HepG2 (cell line): ENCODE data around the gene WBP1. TPM values are rescaled to one million over a fixed set of nuclear protein-coding genes. Genes with fewer than 3 reads are reported as not detected.

ENCODE experiments used
- ATF1 ChIP-seq: IDR thresholded peaks from 2 replicates; pipeline ENCODE4 v1.6.1; 2016; ENCODE audit warnings: mild to moderate bottlenecking, control low read depth
- ATF4 ChIP-seq, 2 experiments: fragments of 450-650 bp in 1 of 2; sonication (generic) in 1 of 2; formaldehyde crosslinking; IDR thresholded peaks; 2 replicates each; pipeline versions ENCODE4 v1.5.0 to v1.8.0; 2020 to 2022; ENCODE audit warnings: mild to moderate bottlenecking in 1 of 2, missing genetic modification reagents in 1 of 2
- GMEB1 ChIP-seq: sonication (generic); formaldehyde crosslinking; IDR thresholded peaks from 2 replicates; pipeline ENCODE4 v1.5.1; 2020; ENCODE audit warnings: missing genetic modification reagents, mild to moderate bottlenecking, borderline replicate concordance
- HDAC1 ChIP-seq: sonication (generic); formaldehyde crosslinking; IDR thresholded peaks from 2 replicates; pipeline ENCODE4 v1.5.1; 2020; ENCODE audit warnings: mild to moderate bottlenecking, missing genetic modification reagents
- HNF1A ChIP-seq, 2 experiments: sonication (generic) in 1 of 2; formaldehyde crosslinking in 1 of 2; IDR thresholded peaks; 2 replicates each; pipeline versions ENCODE4 v1.4.0 to v1.6.1; 2016 to 2020; ENCODE audit warnings: borderline replicate concordance in 1 of 2, low read depth in 1 of 2, mild to moderate bottlenecking in 1 of 2, missing genetic modification reagents in 1 of 2
- MAFK ChIP-seq, 2 experiments: IDR thresholded peaks in 1 of 2; conservative IDR thresholded peaks in 1 of 2; 2 replicates each; pipeline ENCODE4 v1.6.1; 2011; ENCODE audit warnings: improper control_type of control experiment in 2 of 2, low read length in 2 of 2
- MAX ChIP-seq: IDR thresholded peaks from 2 replicates; pipeline ENCODE4 v1.6.1; 2012; ENCODE audit warnings: inconsistent platforms
- TEF ChIP-seq: sonication (generic); formaldehyde crosslinking; IDR thresholded peaks from 2 replicates; pipeline ENCODE4 v1.5.0; 2020; ENCODE audit warnings: missing genetic modification reagents
- ZNF282 ChIP-seq: fragments of 450-650 bp; IDR thresholded peaks from 2 replicates; pipeline ENCODE4 v1.6.1; 2018; ENCODE audit not compliant: partially characterized antibody
- ZNF770 ChIP-seq: sonication (generic); formaldehyde crosslinking; IDR thresholded peaks from 2 replicates; pipeline ENCODE4 v1.5.0; 2020; ENCODE audit warnings: mild to moderate bottlenecking, missing genetic modification reagents
- polyA plus RNA-seq, 8 experiments: library from polyadenylated mRNA; depleted of rRNA in 3 of 8; stranded (reverse) in 7 of 8; unstranded in 1 of 8; fragments of >200 nt; fragmentation: Illumina TruSeq in 4 of 8; extraction: Trizol in 4 of 8; gene quantifications; 2 replicates each; pipeline versions ENCODE4 v1.2.1 to v1.2.3, GENCODE V29; 2011 to 2016; ENCODE audit warnings: low read depth in 4 of 8, missing spikeins in 1 of 8, mixed read lengths in 1 of 8; ENCODE audit not compliant: insufficient read depth in 1 of 8
- total RNA-seq, 5 experiments: library from RNA; depleted of rRNA; stranded (reverse); fragments of >200 nt; fragmentation: Illumina TruSeq; extraction: Trizol; gene quantifications; 2 replicates each; pipeline ENCODE4 v1.2.3, GENCODE V29; 2016; ENCODE audit warnings: low read depth in 1 of 5

The WBP1 gene
- total and polyA plus RNA-seq, 2 of the 13 experiments (the other 11 are each of a cell fraction or from before 2014, with no cell fraction given) = 38.8 to 85.7 TPM

GRCh38 chr2:74488643-74489481 lies 30.6 kb downstream of the WBP1 start (continued):
- TF ChIP-seq MAX (peak; percentile 80), HDAC1 (peak; percentile 88), MAFK (conservative IDR thresholded peaks at IDR 0.05 in 1 of 2, IDR thresholded peaks at IDR 0.05 in 1 of 2; ENCODE audit: low read length in 2 of 2) (no peak), ATF1 (peak; percentile 77), ZNF770 (CRISPR knock-in tag) (peak; percentile 88; the same call in 1 of the 2 replicates), ZNF282 (no peak), GMEB1 (peak; percentile 64), TEF (no peak), HNF1A (IDR thresholded peaks at IDR 0.05; ENCODE audit: low read depth) (peak; percentile 77), HNF1A (CRISPR knock-in tag; IDR thresholded peaks at IDR 0.05; ENCODE audit: borderline replicate concordance) (peak; percentile 31; the same call in 1 of the 2 replicates), ATF4 (CRISPR knock-in tag; IDR thresholded peaks at IDR 0.05) (peak in 1 of 2 experiments; percentile 80; a peak in 2 of 4 replicates)
